GM21423 (cell line): ENCODE results near the gene FAM111B.
"Not testable (repeated sequence)": the region's sequence is repeated elsewhere in the genome, so short reads cannot be mapped to it uniquely, and the experiment has no call there.

ENCODE experiments used
- ATAC-seq: cut with Tn5 transposase; IDR thresholded peaks from one replicate; pipeline ENCODE4 v1.9.1; 2021; ENCODE audit warnings: mild to moderate bottlenecking, moderate library complexity; ENCODE audit not compliant: unreplicated experiment

The FAM111B gene

GRCh38 chr11:59097113-59097708, 9.8 kb upstream of the FAM111B start:
- ATAC-seq: no peak

- not testable (repeated sequence) for ATAC-seq
These were observed 9.1 kb upstream of the FAM111B start for GRCh38 chr11:59097938-59098337.

GRCh38 chr11:59102259-59102765, 4.7 kb upstream of the FAM111B start:
- ATAC-seq: peak; percentile 69

- ATAC-seq: peak; percentile 33
These were observed 684 bp downstream of the FAM111B start for GRCh38 chr11:59107721-59108120.

- no peak for ATAC-seq
These were observed 5.5 kb downstream of the FAM111B start for GRCh38 chr11:59112494-59112893.

GRCh38 chr11:59114344-59114743, 7.3 kb downstream of the FAM111B start:
- no peak for ATAC-seq

- ATAC-seq: no peak
These were observed 8.5 kb downstream of the FAM111B start for GRCh38 chr11:59115553-59115952.

GRCh38 chr11:59117774-59118173, 10.7 kb downstream of the FAM111B start:
- no peak for ATAC-seq

GRCh38 chr11:59119826-59120225, 12.8 kb downstream of the FAM111B start:
- ATAC-seq: no peak

GRCh38 chr11:59135648-59136461, 28.8 kb downstream of the FAM111B start:
- peak; percentile 93 for ATAC-seq

- not testable (repeated sequence) for ATAC-seq
These were observed 29.5 kb downstream of the FAM111B start for GRCh38 chr11:59136551-59136950.

- ATAC-seq: no peak
These were observed 30.2 kb downstream of the FAM111B start for GRCh38 chr11:59137190-59137589.

GRCh38 chr11:59138643-59139042, 31.6 kb downstream of the FAM111B start:
- ATAC-seq: no peak

GRCh38 chr11:59141191-59141590, 34.2 kb downstream of the FAM111B start:
- ATAC-seq: no peak

- ATAC-seq: no peak
These were observed 34.8 kb downstream of the FAM111B start for GRCh38 chr11:59141673-59142460.

- peak; percentile 67 for ATAC-seq
These were observed 35.8 kb downstream of the FAM111B start, which contains the start of gene FAM111A for GRCh38 chr11:59142530-59143507. Gene FAM111A, plus strand, starts transcription at chr11:59142856. Its CDS starts 6,017 bp downstream, at chr11:59148873.

- no peak for ATAC-seq
These were observed 37.1 kb downstream of the FAM111B start for GRCh38 chr11:59144096-59144495.

- peak; percentile 61 for ATAC-seq
These were observed 37.7 kb downstream of the FAM111B start for GRCh38 chr11:59144579-59145345.

GRCh38 chr11:59145534-59145933, 38.5 kb downstream of the FAM111B start:
- ATAC-seq: no peak
